A204.1 (cell line): ENCODE data around the gene YY1.
A peak's percentile ranks its signal among the peaks of the same experiment; 100 is the strongest.
"Not testable (repeated sequence)": the region's sequence is repeated elsewhere in the genome, so short reads cannot be mapped to it uniquely, and the experiment has no call there.

Experiments
- FAIRE-seq: peaks from 2 replicates; lab custom pipeline; 2012; peaks lifted over from hg19 to GRCh38; lab: Jason Lieb, UNC

YY1 gene

DNA sequence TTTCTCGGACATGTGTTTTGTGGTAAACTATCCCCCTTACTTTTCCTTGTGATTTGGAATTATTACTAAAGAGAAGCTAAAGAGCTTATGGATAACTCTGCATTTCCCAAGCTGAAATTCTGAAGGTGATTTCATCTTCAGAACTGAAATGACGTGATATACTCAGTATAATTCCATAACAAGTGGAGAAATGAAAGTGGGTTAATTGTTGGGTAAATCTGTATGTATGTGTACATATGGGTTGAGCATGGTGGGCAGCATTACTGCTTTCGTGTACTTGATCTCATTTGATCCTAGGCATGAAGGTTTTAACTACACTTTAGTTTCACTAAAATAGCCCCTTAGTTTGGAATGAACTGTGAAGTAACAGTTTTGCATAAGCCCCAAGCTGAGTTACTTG lies 4.1 kb downstream of the YY1 start:
- FAIRE-seq: no peak

DNA sequence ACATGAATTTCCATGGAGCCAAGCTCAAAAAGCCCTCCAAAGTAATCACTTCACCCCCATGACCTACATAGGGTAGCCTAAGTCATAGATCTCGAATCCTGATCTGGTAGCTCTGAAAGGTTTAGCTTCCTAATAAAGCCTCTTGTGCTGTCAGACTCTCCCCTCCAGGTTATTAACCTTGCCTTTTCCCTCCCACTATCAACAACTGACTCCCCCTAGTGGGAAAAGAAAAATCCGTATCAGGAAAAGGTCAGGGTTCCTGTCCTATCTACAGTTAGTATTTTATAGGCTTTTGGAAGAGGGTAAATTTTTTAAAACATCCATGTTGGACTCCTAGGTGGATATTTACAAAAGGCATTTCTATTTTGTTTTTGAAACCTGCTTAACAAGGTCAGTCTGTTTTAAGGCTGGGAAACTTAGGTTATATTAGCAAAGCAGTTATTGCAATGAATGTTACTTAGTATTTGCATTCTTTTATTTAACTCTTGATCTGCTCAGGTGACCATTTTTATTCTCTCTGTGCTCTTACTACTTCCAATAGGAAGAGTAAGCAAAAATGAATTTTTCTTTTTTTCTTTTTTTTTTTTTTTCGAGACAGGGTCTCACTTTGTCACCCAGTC lies 8.0 kb downstream of the YY1 start:
- FAIRE-seq: peak; percentile 70

DNA sequence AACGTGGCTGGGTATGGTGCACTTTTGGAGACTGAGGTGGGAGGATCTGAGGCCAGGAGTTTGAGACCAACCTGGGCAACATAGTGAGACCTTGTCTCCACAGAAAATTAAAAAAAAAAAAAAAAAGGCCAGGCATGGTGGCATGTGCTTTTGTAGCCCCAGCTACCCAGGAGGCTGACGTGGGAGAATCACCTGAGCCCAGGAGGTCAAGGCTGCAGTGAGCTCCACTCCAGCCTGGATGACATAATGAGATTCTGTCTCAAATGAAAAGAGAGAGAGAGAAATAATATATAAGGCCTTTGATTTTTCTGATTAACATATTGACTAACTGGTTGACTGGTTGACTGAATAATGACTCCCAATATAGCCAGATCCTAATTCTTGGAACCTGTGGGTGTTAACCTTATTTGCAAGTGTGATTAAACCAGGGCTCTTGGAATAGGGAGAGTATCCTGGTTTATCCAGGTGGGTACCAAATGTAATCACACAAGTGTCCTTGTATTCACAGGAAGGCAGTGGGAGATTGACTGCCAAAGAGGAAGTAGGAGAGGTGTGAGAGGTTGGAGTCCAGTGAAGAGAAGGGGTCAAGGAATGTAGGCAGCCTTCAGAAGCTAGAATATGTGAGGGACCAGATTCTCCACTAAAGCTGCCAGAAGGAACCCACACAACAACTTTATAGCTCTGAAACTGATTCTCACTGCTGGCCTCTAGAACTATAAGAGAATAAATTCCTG lies 12.0 kb downstream of the YY1 start:
- FAIRE-seq: no peak

DNA sequence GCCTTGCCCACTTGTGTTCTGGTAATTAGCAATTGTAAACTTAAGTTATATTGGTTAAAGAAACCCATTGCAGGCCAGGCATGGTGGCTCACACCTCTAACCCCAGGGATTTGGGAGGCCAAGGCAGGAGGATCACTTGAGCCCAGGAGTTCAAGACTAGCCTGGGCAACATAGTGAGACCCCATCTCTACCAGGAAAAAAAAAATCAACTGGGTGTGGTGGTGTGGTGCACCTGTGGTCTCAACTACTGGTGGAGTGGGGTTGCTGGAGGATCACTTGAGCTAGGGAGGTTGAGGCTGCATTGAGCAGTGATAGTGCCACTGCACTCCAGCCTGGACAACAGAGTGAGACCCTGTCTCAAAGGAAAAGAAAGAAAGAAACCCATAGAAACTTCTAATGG lies 13.7 kb downstream of the YY1 start:
- FAIRE-seq: no peak

DNA sequence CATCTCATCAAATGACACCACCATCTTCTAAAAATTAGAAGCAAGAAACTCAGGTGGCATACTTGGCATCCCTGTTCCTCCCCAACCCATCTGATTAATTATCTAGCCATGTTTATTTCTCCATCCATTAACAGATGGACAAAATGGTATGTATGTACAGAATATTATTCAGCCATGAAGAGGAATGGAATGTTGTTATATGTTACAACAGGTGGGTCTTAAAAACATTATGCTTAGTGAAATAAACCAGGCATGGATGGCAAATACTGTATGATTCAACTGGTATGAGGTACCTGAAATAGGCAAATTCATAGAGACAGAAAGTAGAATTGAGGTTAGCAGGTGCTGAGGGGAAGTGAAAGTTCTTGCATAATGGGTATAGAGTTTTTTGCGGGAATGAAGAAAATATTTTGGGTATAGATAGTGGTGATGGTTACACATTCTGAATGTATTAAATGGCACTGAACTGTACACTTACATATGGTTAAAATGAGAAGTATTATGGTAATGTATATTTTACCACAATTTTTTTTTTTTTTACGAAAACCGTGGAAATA lies 17.5 kb downstream of the YY1 start:
- FAIRE-seq: no peak

DNA sequence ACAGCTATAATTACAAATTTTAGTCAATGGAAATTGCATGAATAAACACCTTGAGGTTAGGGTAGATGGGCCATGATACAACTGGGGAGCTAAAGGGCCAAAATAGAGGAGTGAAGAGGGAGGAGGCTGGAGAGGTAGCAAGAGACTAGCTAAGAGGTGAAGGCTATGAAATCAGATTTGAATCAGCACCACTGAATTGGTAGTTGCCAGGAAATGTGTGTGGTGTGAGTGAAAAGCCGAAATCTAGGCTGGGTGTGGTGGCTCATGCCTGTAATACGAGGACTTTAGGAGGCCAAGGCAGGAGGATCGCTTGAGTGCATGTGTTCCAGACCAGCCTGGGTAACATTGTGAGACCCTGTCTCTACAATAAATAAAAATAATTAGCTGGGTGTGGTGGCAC lies 22.7 kb downstream of the YY1 start:
- FAIRE-seq: no peak

DNA sequence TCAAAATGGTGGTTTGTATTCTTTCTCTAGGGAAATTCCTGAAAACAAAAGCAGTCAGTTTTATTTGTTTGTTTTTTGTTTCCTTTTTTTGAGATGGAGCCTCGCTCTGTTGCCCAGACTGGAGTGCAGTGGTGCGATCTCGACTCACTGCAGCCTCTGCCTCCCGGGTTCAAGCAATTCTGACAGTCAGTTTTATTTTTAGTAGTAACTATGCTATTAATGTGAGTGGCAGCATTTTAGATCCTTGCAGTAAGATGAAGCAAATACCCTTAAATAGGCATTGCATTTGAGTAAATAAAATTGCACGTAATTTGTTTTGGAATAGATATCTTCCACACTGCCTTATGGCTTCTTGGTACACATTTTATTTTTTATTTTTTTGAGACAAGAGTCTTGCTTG lies 23.6 kb downstream of the YY1 start:
- no peak for FAIRE-seq

DNA sequence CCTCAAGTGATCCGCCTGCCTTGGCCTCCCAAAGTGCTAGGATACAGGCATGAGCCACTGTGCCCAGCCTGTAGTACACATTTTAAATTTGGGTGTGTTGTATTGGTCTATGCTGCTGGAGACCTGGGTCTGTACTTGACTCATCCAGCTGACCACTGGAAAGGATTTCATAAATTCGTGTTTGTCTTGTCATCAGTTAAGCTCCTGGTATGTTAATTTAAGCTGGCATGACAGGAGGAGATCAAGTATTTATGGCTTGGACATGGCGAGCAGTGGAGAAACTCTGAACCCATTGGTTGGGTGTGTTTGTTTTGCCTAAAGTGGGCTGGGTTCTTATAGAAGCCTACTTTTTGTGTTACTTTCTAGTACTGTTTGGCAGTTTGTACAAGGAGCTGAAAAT lies 24.2 kb downstream of the YY1 start:
- no peak for FAIRE-seq

DNA sequence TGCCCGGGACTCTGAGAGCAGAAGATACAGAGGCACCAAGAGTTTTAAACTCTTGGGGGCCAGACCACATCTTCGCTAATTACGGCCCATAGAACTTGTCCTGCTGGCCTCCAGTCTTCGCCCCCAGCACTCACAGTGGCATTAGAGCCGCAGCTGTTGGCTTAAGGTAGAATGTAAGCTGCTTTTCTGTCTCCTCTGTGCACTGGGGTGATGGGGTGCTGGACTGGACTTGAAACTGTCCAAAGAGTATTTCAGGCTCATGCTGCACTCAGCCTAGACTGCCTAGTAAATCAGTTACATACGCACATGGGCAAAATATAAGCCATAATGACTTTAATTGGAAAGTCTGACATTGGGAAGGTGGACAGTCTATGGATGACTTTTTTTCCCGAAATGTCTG lies 29.0 kb downstream of the YY1 start:
- no peak for FAIRE-seq

DNA sequence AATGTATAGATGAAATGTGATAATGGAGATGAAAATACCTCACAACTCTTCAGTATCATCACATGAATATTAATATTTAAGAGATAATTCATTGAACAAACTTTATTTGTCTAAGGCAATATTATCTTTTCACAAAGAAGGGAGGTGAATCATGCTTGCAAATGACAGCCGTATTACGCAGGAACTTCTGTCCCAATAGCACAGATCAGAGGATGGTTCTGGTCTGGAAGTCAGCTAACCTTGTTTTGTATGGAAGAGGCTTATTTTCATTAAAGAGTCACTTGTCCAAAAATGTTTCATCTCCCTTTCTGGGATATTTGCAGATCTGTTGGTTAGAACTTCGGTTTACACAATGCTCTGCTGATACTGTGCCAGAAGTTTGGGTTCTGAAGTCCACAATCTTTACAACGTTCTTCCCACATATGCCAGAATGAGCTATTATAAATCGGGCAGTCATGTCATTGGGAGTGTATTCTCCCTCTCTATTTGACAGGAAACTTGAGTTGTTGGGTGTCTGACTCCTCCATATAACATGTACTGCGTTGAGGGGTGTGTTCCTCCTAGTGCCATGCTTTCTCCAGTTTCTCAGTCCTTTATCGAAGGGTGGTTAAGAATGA lies 29.8 kb downstream of the YY1 start:
- no peak for FAIRE-seq

DNA sequence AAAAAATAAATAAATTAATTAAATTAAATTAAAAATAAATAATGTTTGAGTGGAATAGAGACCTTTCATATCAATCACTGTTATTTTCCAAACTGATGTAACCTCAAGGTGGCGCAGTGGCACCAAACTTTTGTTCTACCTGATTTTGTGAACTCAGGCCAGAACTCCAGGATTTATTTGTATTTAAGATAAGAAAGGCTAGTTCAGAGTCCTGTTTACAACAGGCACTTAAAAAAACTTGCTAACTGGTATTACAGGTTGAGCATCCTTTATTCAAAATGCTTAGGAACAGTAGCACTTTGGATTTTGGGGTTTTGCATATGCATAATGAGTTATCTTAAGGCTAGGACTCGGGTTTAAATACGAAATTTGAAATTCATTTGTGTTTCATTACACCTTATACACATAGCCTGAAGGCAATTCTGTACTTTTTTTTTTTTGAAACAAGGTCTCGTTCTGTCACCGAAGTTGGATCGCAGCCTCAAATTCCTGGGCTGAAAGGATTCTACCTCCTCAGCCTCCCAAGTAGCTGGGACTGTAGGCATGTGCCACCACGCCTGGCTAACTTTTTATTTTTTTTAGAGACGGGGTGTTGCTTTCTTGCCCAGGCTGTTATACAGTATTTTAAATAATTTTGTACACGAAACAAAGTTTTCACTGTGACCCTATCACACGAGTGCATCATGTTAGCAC lies 32.4 kb downstream of the YY1 start:
- peak; percentile 92 for FAIRE-seq

DNA sequence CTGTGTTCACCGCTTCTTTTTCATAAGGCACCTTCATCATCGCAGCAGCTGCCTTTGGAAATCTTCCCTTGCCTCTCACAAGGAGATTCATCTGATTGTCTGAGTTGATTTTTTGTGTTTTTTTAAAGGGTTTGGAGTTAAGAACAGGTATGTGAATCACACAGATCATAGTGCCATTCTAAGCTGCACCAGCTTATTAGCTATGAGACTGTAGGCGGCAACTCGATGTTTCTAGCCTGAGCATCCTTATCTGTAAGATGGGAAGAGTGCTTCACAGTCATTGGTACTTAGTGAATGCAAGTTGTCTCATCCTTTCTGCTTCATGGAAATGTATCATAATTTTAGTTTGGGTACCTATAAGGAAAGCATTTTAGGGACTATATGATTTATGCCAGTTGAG lies 35.3 kb downstream of the YY1 start:
- no peak for FAIRE-seq

DNA sequence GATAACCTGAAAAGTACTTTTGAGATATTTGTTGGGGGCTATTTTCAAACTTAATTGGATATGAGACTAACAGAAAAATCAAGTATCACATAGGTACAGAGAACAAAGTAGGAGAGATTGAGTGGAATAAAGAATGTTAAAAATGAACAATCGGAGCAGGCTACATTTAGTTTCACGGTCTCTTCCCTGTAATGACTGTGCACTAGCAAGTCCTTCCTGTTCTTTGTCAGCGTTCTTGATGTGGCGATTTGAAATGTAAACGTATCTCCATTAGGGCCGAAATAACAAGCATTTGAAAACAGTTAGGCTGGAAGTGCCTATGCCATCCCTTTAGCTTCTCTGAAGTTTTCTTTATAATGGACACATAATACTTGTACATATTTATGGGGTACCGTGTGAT lies 36.3 kb downstream of the YY1 start:
- no peak for FAIRE-seq

DNA sequence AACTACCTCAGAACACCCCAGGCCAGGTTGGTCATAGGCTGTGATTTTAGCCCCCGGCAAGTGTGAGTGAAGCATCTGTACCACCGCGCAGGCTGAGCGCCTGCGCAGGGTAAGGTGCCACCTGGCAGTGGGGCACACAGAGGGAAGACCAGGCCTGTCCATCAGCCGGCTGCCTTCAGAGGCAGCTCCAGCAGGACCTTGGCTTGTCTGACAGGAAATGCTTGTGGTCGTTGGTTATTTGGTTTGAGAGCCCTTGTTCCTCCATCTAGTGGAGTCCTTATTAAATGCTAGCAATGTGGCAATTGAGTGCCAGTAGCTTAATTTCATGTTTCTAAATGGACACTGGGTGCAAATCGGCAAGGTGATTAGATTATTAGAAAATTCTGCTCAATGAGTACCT lies 39.8 kb downstream of the YY1 start:
- no peak for FAIRE-seq

DNA sequence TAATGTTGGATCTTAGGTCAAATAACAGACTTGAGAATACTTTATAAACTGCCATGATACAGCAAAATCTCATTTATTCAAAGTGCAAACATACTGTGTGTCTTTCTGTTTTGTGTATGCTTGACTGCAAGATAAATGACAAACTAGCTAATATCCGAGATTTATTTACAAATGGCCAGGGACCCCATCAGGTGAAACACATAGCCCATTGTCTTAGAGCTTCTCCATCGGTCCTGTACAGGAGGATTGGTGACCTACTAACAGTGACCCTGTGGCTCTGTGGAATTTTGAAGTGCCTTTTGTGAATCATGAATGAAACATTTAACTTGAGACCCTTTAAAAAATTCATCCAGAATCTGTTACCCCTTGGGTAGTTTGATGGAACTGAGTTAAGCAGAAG lies 40.2 kb downstream of the YY1 start:
- FAIRE-seq: no peak

DNA sequence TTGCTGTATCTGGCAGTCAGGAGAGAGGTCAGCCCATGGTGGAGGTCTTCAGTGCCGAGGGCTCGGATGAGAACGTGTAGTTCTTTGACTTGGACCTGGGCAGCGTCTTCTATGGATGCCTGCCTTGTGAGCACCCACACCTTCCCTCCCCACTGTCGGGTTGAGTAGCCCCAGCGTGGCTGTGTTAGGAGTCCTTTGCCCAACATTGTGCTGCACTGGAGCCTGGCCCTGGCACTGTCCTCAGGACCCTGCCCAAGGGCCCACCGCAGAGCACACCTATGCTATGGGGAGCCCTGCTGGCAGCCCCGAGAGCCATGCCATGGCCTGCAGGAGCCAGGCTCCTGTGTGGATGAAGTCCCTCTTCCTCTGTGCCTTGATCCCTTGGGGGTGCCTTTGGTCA lies 40.6 kb downstream of the YY1 start:
- FAIRE-seq: no peak

DNA sequence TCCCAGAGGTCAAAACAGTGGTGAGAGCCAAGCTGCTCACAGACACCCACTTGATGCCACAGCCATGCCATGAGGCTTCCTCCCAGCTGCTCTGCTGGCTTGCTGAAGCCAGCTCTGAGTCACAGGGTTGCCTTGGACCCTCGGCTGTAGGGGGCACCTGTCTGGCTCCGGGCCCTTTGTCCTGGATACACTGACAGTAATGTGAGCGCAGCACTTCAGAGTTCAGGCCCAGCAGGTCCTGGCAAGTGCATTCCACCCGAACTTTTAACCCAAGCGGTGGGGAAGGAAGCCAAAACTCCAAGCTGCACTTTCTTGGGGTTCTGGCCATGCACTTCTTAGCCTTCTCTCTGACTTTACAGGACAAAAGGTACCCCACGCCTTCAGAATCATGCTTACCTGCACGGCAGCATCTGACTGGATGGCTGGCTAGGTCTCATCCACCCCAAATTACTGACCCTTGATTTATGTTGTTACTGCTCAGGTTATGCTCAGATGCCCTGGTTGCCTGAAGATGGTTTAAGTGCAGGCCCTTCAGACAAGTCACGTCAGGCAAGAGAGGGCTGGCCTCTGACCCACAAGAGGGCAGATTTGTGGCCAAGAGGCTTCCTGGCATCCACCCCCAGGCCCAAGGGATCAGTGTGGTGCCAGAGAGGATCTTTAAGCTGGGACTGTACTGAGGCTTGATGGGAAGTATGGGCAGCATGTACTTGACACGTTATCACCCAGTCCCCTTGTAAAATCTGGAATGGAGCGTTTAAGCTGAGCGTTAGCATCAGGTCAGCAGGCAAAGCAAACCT lies 42.5 kb downstream of the YY1 start:
- FAIRE-seq: no peak

DNA sequence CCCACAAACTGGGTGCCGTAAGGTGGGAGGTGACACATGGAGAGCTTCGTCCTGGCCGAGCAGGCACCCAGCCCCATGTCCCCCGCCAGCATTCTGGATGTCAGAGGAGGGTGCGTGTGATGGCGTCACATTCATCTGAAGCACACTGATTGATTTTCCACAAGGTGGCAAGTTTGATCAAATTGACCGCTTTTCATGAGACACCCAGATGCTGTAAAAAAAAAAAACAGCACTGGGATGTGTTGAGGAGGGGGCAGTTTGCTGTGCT lies 43.1 kb downstream of the YY1 start:
- no peak for FAIRE-seq

DNA sequence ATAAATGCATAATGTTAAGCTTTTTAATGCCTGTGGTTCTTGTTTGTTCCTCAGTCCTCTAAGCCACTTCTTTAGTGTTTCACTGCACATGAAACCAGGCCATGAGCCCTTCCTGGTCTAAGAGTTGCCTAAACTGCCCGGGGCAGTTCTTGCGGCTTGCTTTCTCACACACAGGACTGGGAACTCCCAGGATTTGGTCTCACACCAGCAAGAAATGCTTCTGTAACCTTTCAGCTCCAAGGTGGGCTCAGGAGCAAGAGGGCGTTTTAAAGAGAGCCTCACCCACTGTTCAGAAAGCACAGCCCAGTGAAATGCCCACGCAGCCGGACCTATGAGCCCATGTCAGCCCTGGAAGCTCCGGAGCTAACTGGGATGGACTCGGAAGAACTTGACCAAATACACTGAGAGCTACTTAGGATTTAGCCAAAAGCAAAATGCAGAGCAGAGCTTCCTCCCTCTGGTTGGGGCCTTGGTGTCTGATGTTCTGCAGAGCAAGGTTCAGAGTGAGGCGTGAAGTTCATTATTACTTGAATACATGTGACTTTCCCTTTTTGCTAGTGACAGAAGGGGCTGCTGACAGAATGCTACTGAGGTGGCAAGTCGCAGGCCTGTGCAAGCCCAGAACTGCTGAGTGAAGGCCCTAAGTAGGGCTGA lies 43.9 kb downstream of the YY1 start:
- no peak for FAIRE-seq

DNA sequence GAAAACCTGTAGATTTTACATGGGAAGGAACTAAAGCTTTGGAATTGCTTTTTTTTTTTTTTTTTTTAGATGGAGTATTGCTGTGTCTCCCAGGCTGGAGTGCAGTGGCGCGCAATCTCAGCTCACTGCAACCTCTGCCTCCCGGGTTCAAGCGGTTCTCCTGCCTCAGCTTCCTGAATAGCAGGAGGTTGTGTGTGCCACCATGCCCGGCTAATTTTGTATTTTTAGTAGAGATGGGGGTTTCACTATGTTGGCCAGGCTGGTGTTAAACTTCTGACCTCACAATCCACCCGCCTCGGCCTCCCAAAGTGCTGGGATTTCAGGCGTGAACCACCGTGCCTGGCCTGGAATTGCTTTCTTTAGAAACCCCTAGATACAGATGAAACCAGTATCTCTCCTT lies 44.5 kb downstream of the YY1 start:
- not testable (repeated sequence) for FAIRE-seq

DNA sequence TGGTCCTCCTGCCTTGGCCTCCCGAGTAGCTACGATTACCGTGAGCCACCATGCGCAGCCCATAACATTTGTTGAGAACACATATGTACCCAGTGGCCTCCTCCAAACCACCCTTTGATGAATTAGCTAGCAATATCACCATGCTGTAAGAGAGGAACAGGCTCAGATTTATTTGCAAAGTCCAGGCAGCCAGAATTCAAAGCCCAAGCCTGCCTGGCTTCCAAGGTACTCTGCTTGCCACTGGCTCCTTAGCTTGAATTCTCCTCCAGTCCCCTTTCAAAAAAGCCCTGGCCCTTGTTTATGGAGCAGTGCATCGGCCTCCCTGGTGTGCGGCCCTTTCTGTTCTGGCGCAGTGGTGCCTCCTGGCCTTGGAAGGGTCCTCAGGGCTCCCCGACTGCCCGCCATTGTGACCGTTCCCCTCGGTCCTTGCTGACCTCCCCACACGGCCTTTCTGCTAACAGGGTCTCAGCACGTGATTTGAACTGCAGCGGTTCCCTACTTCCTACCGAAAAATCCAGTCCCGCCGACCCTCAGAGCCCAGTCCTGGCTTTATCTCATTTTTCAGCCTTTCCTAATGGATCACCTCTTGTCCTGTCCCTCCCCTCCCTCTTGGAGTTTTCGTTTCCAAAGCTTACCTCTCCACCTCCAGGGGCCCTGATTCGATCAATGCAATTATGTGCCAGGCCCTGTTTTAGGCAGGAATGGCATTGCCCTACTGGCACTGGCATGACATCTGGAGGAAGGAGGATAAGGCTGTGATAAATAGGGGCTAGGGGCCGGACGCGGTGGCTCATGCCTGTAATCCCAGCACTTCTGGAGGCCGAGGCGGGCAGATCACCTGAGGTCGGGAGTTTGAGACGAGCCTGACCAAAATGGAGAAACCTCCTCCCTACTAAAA lies 45.3 kb downstream of the YY1 start:
- no peak for FAIRE-seq
